Muscle layer of colon (tissue), 2 donors: ENCODE data around the gene NEGR1.

Experiments used
- H3K27ac ChIP-seq: one replicate; pipeline ENCODE4 v1.7.0; 2013; ENCODE audit warnings: low read depth, mild to moderate bottlenecking, low read length, moderate library complexity
- H3K27me3 ChIP-seq, 2 donors: one replicate each; pipeline ENCODE4 v1.7.0; 2013; ENCODE audit warnings: low read length in 2 of 2, mild to moderate bottlenecking in 2 of 2; ENCODE audit not compliant: insufficient read depth in 2 of 2, control insufficient read depth in 1 of 2
- H3K36me3 ChIP-seq: one replicate; pipeline ENCODE4 v1.7.0; 2013; ENCODE audit warnings: mild to moderate bottlenecking, low read length; ENCODE audit not compliant: insufficient read depth
- H3K4me1 ChIP-seq: one replicate; pipeline ENCODE4 v1.7.0; 2013; ENCODE audit warnings: mild to moderate bottlenecking, low read length; ENCODE audit not compliant: insufficient read depth
- H3K4me3 ChIP-seq, 2 donors: one replicate each; pipeline ENCODE4 v1.7.0; 2013; ENCODE audit warnings: low read length in 2 of 2, low read depth in 1 of 2, mild to moderate bottlenecking in 1 of 2, moderate library complexity in 1 of 2
- H3K9ac ChIP-seq: one replicate; pipeline ENCODE4 v1.7.0; 2013; ENCODE audit warnings: low read length
- H3K9me3 ChIP-seq: one replicate; pipeline ENCODE4 v1.7.0; 2013; ENCODE audit warnings: mild to moderate bottlenecking, low read length
- donor health status: abdominal sarcoma.
- donor health status: Adenocarcinoma of cecum.

NEGR1 gene

GRCh38 chr1:71586030-71586429 lies 696.3 kb downstream of the NEGR1 start:
- Histone ChIP-seq H3K4me1 (no peaks in the 10 kb centered on the region), H3K9me3 (no peaks in the 10 kb centered on the region), H3K36me3 (no peaks in the 10 kb centered on the region), H3K27me3 (no peaks in the 10 kb centered on the region), H3K4me3 (no peak overlapping the region), H3K27ac (no peak overlapping the region), H3K9ac (no peak overlapping the region)

GRCh38 chr1:71583756-71584155 lies 698.6 kb downstream of the NEGR1 start:
- H3K27ac ChIP-seq, result no peak overlapping the region
- H3K4me3 ChIP-seq, result no peak overlapping the region
- H3K9me3 ChIP-seq, result no peaks in the 10 kb centered on the region
- no peaks in the 10 kb centered on the region for H3K27me3 ChIP-seq
- H3K4me1 ChIP-seq, result no peaks in the 10 kb centered on the region
- no peaks in the 10 kb centered on the region for H3K36me3 ChIP-seq
- H3K9ac ChIP-seq, result no peak overlapping the region

- H3K27ac ChIP-seq, result no peak overlapping the region
- H3K4me3 ChIP-seq, result no peak overlapping the region
- H3K9ac ChIP-seq, result no peak overlapping the region
- H3K36me3 ChIP-seq, result no peaks in the 10 kb centered on the region
- no peaks in the 10 kb centered on the region for H3K4me1 ChIP-seq
- no peaks in the 10 kb centered on the region for H3K9me3 ChIP-seq
- H3K27me3 ChIP-seq, result no peaks in the 10 kb centered on the region
These were observed 699.7 kb downstream of the NEGR1 start for GRCh38 chr1:71582673-71583072.

GRCh38 chr1:71577451-71578131 lies 704.7 kb downstream of the NEGR1 start:
- Histone ChIP-seq H3K27me3 (no peaks in the 10 kb centered on the region), H3K9ac (no peak overlapping the region), H3K36me3 (no peaks in the 10 kb centered on the region)

GRCh38 chr1:71572038-71572437 lies 710.3 kb downstream of the NEGR1 start:
- no peaks in the 10 kb centered on the region for H3K36me3 ChIP-seq
- no peak overlapping the region for H3K9ac ChIP-seq
- H3K4me1 ChIP-seq, result no peaks in the 10 kb centered on the region
- no peak overlapping the region for H3K4me3 ChIP-seq
- no peaks in the 10 kb centered on the region for H3K27me3 ChIP-seq
- no peak overlapping the region for H3K27ac ChIP-seq
- H3K9me3 ChIP-seq, result no peaks in the 10 kb centered on the region

More at GRCh38 chr1:71577451-71578131, 704.7 kb downstream of the NEGR1 start:
- Histone ChIP-seq H3K4me3 (no peak overlapping the region), H3K27ac (no peak overlapping the region), H3K4me1 (no peaks in the 10 kb centered on the region), H3K9me3 (no peaks in the 10 kb centered on the region)

- H3K9ac ChIP-seq, result no peak overlapping the region
- H3K27me3 ChIP-seq, result no peaks in the 10 kb centered on the region
- H3K4me3 ChIP-seq, result no peak overlapping the region
- peaks cover 22% of the 10 kb centered on the region for H3K4me1 ChIP-seq
- H3K27ac ChIP-seq, result no peak overlapping the region
- no peaks in the 10 kb centered on the region for H3K36me3 ChIP-seq
- no peaks in the 10 kb centered on the region for H3K9me3 ChIP-seq
These were observed 715.9 kb downstream of the NEGR1 start for GRCh38 chr1:71566413-71566812.

GRCh38 chr1:71565831-71566230 lies 716.5 kb downstream of the NEGR1 start:
- no peak overlapping the region for H3K9ac ChIP-seq
- H3K4me1 ChIP-seq, result peaks cover 24% of the 10 kb centered on the region
- H3K27me3 ChIP-seq, result no peaks in the 10 kb centered on the region
- H3K27ac ChIP-seq, result no peak overlapping the region
- H3K36me3 ChIP-seq, result no peaks in the 10 kb centered on the region
- no peaks in the 10 kb centered on the region for H3K9me3 ChIP-seq
- no peak overlapping the region for H3K4me3 ChIP-seq

- H3K9ac ChIP-seq, result no peak overlapping the region
- no peak overlapping the region for H3K27ac ChIP-seq
- peaks cover 24% of the 10 kb centered on the region for H3K4me1 ChIP-seq
- no peak overlapping the region for H3K4me3 ChIP-seq
- no peaks in the 10 kb centered on the region for H3K9me3 ChIP-seq
- H3K36me3 ChIP-seq, result no peaks in the 10 kb centered on the region
- H3K27me3 ChIP-seq, result no peaks in the 10 kb centered on the region
These were observed 717.1 kb downstream of the NEGR1 start for GRCh38 chr1:71565262-71565661.

GRCh38 chr1:71562298-71562697 lies 720.0 kb downstream of the NEGR1 start:
- Histone ChIP-seq H3K4me3 (no peak overlapping the region), H3K27ac (no peak overlapping the region), H3K27me3 (no peaks in the 10 kb centered on the region), H3K36me3 (no peaks in the 10 kb centered on the region), H3K4me1 (peaks cover 24% of the 10 kb centered on the region), H3K9me3 (no peaks in the 10 kb centered on the region), H3K9ac (no peak overlapping the region)

- Histone ChIP-seq H3K9ac (no peak overlapping the region), H3K27ac (no peak overlapping the region), H3K9me3 (no peaks in the 10 kb centered on the region), H3K4me3 (no peak overlapping the region), H3K4me1 (peaks cover 24% of the 10 kb centered on the region), H3K27me3 (no peaks in the 10 kb centered on the region), H3K36me3 (no peaks in the 10 kb centered on the region)
These were observed 720.6 kb downstream of the NEGR1 start for GRCh38 chr1:71561729-71562128.

- Histone ChIP-seq H3K27ac (no peak overlapping the region), H3K4me1 (peaks cover 24% of the 10 kb centered on the region), H3K4me3 (no peak overlapping the region), H3K9ac (no peak overlapping the region), H3K36me3 (no peaks in the 10 kb centered on the region), H3K9me3 (no peaks in the 10 kb centered on the region), H3K27me3 (no peaks in the 10 kb centered on the region)
These were observed 721.1 kb downstream of the NEGR1 start for GRCh38 chr1:71561206-71561605.

- Histone ChIP-seq H3K4me3 (no peak overlapping the region), H3K4me1 (peaks cover 17% of the 10 kb centered on the region), H3K9me3 (no peaks in the 10 kb centered on the region), H3K27me3 (no peaks in the 10 kb centered on the region), H3K9ac (no peak overlapping the region), H3K36me3 (no peaks in the 10 kb centered on the region), H3K27ac (no peak overlapping the region)
These were observed 722.5 kb downstream of the NEGR1 start for GRCh38 chr1:71559880-71560279.
